ENCODE results near the gene NOP56. TPM values are rescaled to one million over a fixed set of nuclear protein-coding genes. Genes with fewer than 3 reads are reported as not detected.

NOP56 gene
- total RNA-seq, 1 donor from 2014 or later: 172 TPM

Other genes starting within 250 kb of the NOP56 start
- gene SNRPB, start 181.8 kb upstream of the NOP56 start, total RNA-seq: 541 and 1,065 TPM in 2 replicates
- 4.1 and 6.9 TPM in 2 replicates for gene ZNF343, start 143.7 kb upstream of the NOP56 start, total RNA-seq
- gene TMC2, start 116.1 kb upstream of the NOP56 start, total RNA-seq: not detected in 2 replicates
- gene IDH3B, start 11.6 kb downstream of the NOP56 start, total RNA-seq: 99.3 and 123 TPM in 2 replicates
- 0.36 and 2.5 TPM in 2 replicates for gene EBF4, start 40.1 kb downstream of the NOP56 start, total RNA-seq
- gene CPXM1, start 148.0 kb downstream of the NOP56 start, total RNA-seq: 38.1 and 39.6 TPM in 2 replicates
- gene C20orf141, start 162.4 kb downstream of the NOP56 start, total RNA-seq: 1.1 TPM in 1 of 2 replicates, not detected in the other
- not detected in 2 replicates for gene TMEM239, start 163.7 kb downstream of the NOP56 start, total RNA-seq
- 12.2 and 37.5 TPM in 2 replicates for gene PCED1A, start 188.0 kb downstream of the NOP56 start, total RNA-seq
- 18.1 and 19.2 TPM in 2 replicates for gene VPS16, start 188.1 kb downstream of the NOP56 start, total RNA-seq
- 34.8 and 40.8 TPM in 2 replicates for gene PTPRA, start 220.8 kb downstream of the NOP56 start, total RNA-seq